EH (cell line): ENCODE data around the gene MPG.
"Not testable (repeated sequence)": the region's sequence is repeated elsewhere in the genome, so short reads cannot be mapped to it uniquely, and the experiment has no call there.

Source experiments
- DNase-seq: peaks from one replicate; pipeline ENCODE4 v3.0.0-alpha.2; 2015; ENCODE audit warnings: low read depth

Gene MPG

GRCh38 chr16:112153-112840 is 34.3 kb downstream of the MPG start:
- no peak for DNase-seq

DNA sequence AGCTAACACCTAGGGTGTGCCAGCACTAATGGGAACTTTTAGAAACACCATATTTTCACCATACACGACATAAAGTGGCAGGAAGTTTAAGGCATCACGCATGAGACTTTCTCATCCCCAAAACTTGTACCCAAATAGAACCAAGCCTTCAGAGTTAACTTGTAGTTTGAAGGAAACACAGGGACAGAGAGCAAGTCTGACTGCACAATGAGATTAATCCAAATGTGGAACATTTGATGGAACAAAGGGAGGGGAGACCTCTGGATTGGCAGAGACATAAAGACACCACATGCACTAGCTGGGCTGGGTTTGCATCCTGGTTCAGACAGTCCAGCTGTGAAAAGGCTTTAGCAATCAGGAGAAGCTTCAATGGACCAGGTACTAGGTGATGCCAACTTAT is 36.3 kb downstream of the MPG start:
- DNase-seq: no peak

- DNase-seq: no peak
Observed at GRCh38 chr16:116015-116414, 38.0 kb downstream of the MPG start.

- peak; percentile 55 for DNase-seq
Observed at GRCh38 chr16:117379-118365, 39.6 kb downstream of the MPG start.

DNA sequence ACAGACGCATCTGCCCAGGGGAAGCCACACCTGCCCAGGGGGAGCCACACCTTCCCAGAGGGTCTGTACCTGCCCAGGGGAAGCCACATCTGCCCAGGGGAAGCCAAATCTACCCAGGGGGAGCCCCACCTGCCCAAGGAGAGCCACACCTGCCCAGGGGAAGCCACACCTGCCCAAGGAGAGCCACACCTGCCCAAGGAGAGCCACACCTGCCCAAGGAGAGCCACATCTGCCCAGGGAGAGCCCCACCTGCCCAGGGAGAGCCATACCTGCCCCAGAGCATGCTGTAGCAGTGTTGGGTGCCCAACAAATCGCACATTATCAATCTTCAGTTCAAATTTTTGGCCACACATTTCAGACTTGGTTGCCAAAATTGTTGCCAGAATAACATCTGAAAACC is 40.8 kb downstream of the MPG start:
- no peak for DNase-seq

- no peak for DNase-seq
Observed at GRCh38 chr16:119295-119694, 41.3 kb downstream of the MPG start.

- DNase-seq: no peak
Observed at GRCh38 chr16:119835-120491, 41.9 kb downstream of the MPG start.

- DNase-seq: no peak
Observed at GRCh38 chr16:120756-121155, 42.7 kb downstream of the MPG start.

- no peak for DNase-seq
Observed at GRCh38 chr16:122361-122760, 44.3 kb downstream of the MPG start.

DNA sequence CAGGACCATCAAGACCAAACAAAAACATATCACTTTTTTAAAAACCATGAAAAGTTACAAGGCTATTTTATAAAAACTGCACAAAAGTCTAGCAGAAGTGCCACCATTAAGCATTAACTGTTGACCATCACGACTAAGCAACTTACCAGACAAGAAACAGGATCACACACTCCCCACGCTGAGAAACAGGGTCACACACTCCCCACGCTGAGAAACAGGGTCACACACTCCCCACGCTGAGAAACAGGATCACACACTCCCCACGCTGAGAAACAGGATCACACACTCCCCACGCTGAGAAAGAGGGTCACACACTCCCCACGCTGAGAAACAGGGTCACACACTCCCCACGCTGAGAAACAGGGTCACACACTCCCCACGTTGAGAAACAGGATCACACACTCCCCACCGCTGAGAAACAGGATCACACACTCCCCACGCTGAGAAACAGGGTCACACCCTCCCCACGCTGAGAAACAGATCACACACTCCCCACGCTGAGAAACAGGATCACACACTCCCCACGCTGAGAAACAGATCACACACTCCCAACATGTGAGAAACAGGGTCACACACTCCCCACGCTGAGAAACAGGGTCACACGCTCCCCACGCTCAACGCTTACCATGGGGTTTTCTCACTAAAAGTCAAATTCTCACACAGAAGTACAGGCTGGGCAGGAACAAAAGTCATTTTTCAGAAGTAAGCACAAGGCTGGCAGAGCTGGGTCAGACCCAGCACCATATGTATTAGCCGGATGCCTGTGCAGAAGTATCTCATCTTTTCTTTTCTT is 45.7 kb downstream of the MPG start:
- not testable (repeated sequence) for DNase-seq

DNA sequence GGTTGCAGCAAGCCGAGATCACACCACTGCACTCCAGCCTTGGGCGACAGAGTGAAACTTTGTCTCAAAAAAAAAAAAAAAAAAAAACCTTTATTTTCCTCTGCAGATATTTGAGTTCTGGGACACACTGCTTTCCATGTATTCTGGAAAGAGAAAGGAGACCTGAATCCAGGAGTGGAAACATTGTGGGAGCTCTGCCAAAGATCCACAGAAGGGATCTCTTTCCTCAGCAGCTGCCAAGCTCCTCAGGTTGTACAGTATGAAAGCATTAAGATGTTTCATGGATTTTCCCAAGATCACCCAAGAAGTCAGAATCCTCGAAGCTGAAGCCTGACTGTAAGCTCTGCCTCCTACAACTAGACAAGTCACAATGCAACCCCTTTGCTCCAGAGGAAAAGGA is 47.0 kb downstream of the MPG start:
- no peak for DNase-seq

DNA sequence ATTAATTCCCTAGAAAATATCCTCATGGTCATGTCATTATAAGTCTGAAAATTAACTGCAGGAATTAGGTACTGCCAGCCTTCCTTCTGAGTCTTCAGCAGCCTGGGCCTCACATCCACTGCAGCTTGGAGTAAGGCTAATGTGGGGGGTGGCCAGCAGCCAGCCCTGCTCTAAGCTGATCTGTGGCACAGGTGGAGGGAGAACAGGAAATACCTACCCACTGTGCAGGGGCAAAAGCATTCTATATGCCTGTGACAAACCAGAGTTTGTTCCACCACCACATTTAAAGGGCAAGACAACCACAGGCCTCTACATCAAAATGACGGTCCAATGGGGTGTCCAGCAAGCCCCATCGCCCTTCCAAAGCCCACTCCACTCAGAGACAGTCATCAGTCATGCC is 51.0 kb downstream of the MPG start:
- no peak for DNase-seq

GRCh38 chr16:130533-131173 is 52.6 kb downstream of the MPG start:
- DNase-seq: no peak

GRCh38 chr16:132120-132519 is 54.1 kb downstream of the MPG start:
- no peak for DNase-seq

- no peak for DNase-seq
Observed at GRCh38 chr16:133716-134115, 55.7 kb downstream of the MPG start.
